Endothelial cell (in vitro differentiated cells): ENCODE measurements around the gene ELAC1. TPM values are rescaled to one million over a fixed set of nuclear protein-coding genes. Genes with fewer than 3 reads are reported as not detected.
"Not testable (repeated sequence)": the region's sequence is repeated elsewhere in the genome, so short reads cannot be mapped to it uniquely, and the experiment has no call there.

ENCODE experiments used
- DNase-seq: peaks from one replicate; pipeline ENCODE4 v3.0.0; 2021; ENCODE audit warnings: low spot score
- H3K27ac Mint-ChIP-seq: one replicate; pipeline ENCODE4 v1.8.0; 2021; ENCODE audit warnings: mixed read lengths, inconsistent platforms; ENCODE audit not compliant: unreplicated experiment
- H3K27me3 Mint-ChIP-seq: one replicate; pipeline ENCODE4 v1.8.0; 2021; ENCODE audit warnings: mild to moderate bottlenecking, moderate library complexity, mixed read lengths, inconsistent platforms; ENCODE audit not compliant: unreplicated experiment
- H3K36me3 Mint-ChIP-seq: one replicate; pipeline ENCODE4 v1.8.0; 2021; ENCODE audit warnings: mild to moderate bottlenecking, low read depth, mixed read lengths, inconsistent platforms; ENCODE audit not compliant: unreplicated experiment
- H3K4me1 Mint-ChIP-seq: one replicate; pipeline ENCODE4 v1.8.0; 2021; ENCODE audit warnings: mild to moderate bottlenecking, mixed read lengths, inconsistent platforms; ENCODE audit not compliant: unreplicated experiment
- H3K4me3 Mint-ChIP-seq: one replicate; pipeline ENCODE4 v1.8.0; 2021; ENCODE audit warnings: mild to moderate bottlenecking, mixed read lengths, inconsistent platforms; ENCODE audit not compliant: unreplicated experiment
- H3K9me3 Mint-ChIP-seq: one replicate; pipeline ENCODE4 v1.8.0; 2021; ENCODE audit warnings: mixed read lengths, inconsistent platforms; ENCODE audit not compliant: unreplicated experiment
- total RNA-seq: library from RNA; stranded (reverse); fragmentation: NEBNext Ultra II Directional; extraction: Animal tissue kit (Norgen Biotek cat#: 25700); gene quantifications from one replicate; pipeline ENCODE4 v1.2.1, GENCODE V29; 2021; ENCODE audit not compliant: unreplicated experiment
- TF ChIP-seq, protein P1 (sequence below): fragments of 200-600 bp; sonication (generic); IDR thresholded peaks from one replicate; pipeline ENCODE4 v1.5.0; 2021; ENCODE audit warnings: antibody characterized with exemption; ENCODE audit not compliant: unreplicated experiment

ELAC1 gene
- total RNA-seq, 1 donor from 2014 or later: 10.5 TPM

DNA sequence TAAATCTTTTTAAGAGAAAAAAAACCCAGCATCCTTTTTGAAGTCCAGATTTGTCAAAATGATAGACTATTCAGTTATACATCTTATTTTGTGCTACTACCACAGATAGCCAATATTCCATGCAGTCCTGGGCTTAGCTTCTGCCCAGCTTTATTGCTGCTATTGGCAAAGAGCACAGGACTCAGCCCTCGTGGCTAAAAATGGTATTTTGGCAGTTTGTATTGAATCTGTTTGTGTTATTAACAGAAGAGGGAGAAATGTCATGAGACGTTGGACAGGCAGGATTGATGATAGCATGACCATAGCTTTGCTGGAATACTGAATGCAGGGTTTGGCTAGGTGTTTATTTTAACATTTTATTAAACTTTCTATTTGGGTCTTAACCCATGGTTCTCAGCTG lies 19.4 kb downstream of the ELAC1 start:
- Mint-ChIP-seq H3K9me3 (no peaks in the 10 kb centered on the region), H3K27me3 (no peaks in the 10 kb centered on the region), H3K27ac (no peak overlapping the region), H3K36me3 (peaks cover 8% of the 10 kb centered on the region), H3K4me3 (no peak overlapping the region), H3K4me1 (no peaks in the 10 kb centered on the region)
- TF ChIP-seq, protein P1, sequence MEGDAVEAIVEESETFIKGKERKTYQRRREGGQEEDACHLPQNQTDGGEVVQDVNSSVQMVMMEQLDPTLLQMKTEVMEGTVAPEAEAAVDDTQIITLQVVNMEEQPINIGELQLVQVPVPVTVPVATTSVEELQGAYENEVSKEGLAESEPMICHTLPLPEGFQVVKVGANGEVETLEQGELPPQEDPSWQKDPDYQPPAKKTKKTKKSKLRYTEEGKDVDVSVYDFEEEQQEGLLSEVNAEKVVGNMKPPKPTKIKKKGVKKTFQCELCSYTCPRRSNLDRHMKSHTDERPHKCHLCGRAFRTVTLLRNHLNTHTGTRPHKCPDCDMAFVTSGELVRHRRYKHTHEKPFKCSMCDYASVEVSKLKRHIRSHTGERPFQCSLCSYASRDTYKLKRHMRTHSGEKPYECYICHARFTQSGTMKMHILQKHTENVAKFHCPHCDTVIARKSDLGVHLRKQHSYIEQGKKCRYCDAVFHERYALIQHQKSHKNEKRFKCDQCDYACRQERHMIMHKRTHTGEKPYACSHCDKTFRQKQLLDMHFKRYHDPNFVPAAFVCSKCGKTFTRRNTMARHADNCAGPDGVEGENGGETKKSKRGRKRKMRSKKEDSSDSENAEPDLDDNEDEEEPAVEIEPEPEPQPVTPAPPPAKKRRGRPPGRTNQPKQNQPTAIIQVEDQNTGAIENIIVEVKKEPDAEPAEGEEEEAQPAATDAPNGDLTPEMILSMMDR: no peak
- DNase-seq: no peak

DNA sequence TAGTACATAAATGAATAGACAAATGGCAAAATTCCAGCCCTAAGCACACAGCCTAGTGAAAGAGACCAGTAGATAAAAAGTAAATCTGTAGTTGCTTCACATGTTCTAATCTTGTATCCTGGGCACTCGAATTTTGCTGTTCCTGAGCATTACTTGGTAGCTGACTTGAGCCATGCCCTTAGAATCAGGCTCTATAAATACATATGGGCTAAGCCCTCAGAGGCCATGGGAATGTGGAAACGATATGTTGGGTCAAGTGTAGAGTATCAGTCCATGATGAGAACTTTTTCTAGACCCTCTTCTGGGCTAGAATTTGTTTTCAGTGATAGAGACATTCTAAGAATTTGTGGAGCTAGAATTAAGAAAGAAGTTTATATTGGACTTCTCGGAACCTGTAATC lies 21.9 kb downstream of the ELAC1 start:
- DNase-seq: no peak
- Mint-ChIP-seq H3K27ac (no peak overlapping the region), H3K4me3 (no peak overlapping the region), H3K27me3 (peaks cover 2% of the 10 kb centered on the region), H3K36me3 (peaks cover 4% of the 10 kb centered on the region), H3K4me1 (no peaks in the 10 kb centered on the region), H3K9me3 (no peaks in the 10 kb centered on the region)
- TF ChIP-seq, protein P1: no peak

DNA sequence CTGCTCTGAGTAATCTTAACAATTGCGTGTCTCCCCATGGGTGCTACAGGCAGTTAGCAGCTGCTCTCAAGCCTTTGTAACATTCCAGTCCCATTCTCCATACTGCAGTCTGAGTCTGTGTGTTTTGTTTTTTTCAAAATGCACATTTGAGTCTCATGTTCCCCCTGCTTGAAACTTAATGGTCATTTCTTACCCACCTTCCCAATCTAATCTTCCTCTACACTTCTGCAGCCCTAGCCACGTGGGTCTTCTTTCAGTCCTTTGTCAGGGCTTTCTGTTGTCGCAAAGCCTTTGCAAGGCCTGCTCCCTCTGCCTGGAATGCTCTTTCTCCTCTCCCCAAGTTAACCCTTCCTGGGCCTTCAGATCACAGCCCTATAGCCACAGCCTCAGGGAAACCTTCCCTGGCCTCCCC lies 24.5 kb downstream of the ELAC1 start:
- Mint-ChIP-seq H3K4me3 (no peak overlapping the region), H3K36me3 (no peaks in the 10 kb centered on the region), H3K9me3 (no peaks in the 10 kb centered on the region)

DNA sequence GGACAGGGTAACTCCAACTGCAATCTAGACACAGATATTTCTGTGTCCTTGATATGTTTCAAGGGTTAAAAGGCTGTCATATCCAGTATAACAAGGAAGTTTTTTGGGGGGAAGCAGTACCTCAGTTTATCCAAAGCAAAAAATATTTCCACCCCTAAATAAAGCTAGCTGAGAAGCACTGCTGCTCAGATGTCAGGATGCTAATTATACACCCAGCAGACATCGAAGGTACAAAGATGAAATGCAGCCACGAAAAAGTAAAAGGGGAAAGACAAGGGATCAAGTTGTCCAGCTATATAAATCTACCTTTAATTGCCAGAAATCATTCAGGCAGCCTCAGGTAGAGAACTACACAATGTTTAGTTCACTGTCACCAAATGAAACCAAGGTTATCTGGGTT lies 26.2 kb downstream of the ELAC1 start:
- Mint-ChIP-seq H3K36me3 (no peaks in the 10 kb centered on the region), H3K9me3 (no peaks in the 10 kb centered on the region), H3K27me3 (peaks cover 3% of the 10 kb centered on the region), H3K4me3 (no peak overlapping the region), H3K27ac (no peak overlapping the region), H3K4me1 (no peaks in the 10 kb centered on the region)
- TF ChIP-seq, protein P1: no peak
- no peak for DNase-seq

More for the DNA sequence above, 24.5 kb downstream of the ELAC1 start:
- DNase-seq: no peak
- Mint-ChIP-seq H3K27me3 (peaks cover 3% of the 10 kb centered on the region), H3K27ac (no peak overlapping the region), H3K4me1 (no peaks in the 10 kb centered on the region)
- TF ChIP-seq, protein P1: no peak

DNA sequence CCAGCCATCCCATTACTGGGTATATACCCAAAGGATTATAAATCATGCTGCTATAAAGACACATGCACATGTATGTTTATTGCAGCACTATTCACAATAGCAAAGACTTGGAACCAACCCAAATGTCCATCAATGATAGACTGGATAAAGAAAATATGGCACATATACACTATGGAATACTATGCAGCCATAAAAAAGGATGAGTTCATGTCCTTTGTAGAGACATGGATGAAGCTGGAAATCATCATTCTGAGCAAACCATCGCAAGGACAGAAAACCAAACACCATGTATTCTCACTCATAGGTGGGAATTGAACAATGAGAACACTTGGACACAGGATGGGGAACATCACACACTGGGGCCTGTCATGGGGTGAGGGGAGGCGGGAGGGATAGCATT lies 35.3 kb downstream of the ELAC1 start:
- H3K36me3 Mint-ChIP-seq, DNase-seq, H3K27me3 Mint-ChIP-seq, H3K9me3 Mint-ChIP-seq, H3K4me1 Mint-ChIP-seq, H3K27ac Mint-ChIP-seq, H3K4me3 Mint-ChIP-seq: not testable (repeated sequence)
